ENCODE data around the gene PTPRM.

GRCh38 chr18:8117006-8117371 is 549.9 kb downstream of the PTPRM start:
- TF ChIP-seq EZH2 (IDR thresholded peaks at IDR 0.05; ENCODE audit: insufficient read depth, poor library complexity, severe bottlenecking) (no peak), EZH2phosphoT487 (IDR thresholded peaks at IDR 0.05; ENCODE audit: insufficient read depth, low read depth) (no peak)
